Right renal pelvis (tissue), 4 donors: ENCODE data around the gene PNLIPRP2. TPM values are rescaled to one million over a fixed set of nuclear protein-coding genes. Genes with fewer than 3 reads are reported as not detected.

ENCODE experiments used
- DNase-seq, 4 donors: peaks; one replicate each; pipeline ENCODE4 v3.0.0-alpha.2; 2013; ENCODE audit warnings: low read depth in 4 of 4, low spot score in 3 of 4, missing footprints in 1 of 4
- polyA plus RNA-seq, 4 donors: library from polyadenylated mRNA; unstranded; fragments of 120-200 nt; gene quantifications; one replicate each; pipeline ENCODE4 v1.2.1, GENCODE V29; 2013; ENCODE audit not compliant: insufficient read length in 4 of 4

The PNLIPRP2 gene
- polyA plus RNA-seq, 4 donors: 0.05 TPM; not detected in 3

DNA sequence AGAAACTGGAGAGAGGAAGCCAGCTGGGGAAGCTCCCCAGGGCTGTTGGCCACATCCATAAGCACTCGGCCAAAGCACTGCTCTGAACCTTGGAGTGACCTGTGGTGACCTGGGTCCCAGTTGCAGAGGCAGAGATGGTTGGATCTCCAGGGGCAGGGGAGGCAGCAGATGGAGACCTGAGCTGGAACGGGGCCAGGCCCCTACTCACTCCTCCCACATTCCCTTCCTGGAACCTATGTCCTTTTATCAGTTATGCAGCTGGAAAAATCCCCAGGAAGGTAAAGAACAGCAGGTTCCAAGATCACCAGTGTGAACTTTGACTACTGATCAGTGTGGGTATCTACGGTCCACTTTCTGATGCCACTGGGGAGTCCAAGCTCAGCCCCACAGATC is 9.6 kb upstream of the PNLIPRP2 start:
- DNase-seq: no peak

DNA sequence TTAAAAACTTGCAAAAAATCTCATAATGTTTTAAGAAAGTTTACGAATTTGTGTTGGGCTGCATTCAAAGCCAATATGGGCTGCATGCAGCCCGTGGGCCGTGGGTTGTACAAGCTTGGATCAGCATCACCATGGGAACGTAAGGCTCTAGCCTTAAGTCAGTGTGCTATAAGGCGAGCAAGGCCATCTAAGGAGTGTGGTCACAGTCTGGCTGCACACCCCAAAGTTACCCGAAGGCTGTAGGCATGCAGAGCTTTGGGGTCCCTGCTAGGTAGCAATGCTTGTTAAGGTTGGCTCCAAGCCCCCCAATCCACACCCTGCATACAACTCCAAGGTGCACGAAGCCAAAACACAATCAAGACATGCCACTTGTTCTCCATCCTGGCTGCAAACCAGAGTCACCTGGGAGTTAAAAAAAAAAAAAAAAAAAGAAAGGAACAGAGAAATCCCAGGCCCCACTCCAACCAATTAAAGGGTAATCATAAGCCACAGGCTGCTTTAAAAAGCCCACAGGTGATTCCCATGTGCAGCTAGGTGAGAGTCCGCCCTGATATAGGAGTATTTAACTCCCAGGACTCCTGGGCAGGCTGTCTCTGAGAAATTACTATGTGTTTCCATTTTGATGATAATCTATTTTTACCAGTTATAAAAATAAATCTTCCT is 8.5 kb upstream of the PNLIPRP2 start:
- DNase-seq: no peak

DNA sequence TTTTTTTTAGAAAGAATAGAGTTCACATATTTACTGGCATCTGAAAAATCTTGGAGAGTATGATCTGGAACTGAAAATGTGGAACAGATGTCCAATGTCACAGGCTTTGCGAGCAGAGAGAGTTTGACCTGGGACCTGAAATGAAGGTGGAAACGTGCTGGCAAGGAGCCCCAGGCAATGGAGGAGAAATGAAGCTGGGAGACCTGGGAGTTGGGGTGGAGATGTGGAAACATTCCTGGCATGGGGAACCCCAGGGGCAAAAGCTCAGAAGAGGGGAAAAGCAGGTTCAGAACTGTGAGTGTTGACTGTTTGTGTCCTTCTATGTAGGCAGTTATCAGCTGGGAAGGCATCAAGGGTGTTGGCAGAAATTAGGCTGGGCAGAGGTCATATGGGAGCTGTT is 7.3 kb upstream of the PNLIPRP2 start:
- DNase-seq: no peak

DNA sequence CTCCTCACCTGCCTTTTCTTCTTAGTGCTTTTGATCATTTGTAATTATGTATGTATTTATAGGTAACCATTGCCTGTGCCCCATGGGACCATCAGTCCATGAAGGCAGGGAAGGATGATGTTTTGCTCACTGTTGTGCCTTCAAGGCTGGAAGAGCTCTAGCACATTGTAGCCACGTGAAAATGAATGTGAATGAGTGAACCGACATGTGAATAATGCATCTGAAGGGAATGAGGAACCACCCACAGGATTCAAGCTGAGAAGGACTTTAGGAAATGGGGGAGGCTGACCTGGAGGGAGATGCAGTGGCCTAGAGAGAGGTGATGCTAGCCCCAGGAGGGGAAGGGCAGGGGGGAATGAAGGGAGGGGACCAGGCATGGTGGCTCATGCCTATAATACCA is 6.0 kb upstream of the PNLIPRP2 start:
- DNase-seq: no peak

DNA sequence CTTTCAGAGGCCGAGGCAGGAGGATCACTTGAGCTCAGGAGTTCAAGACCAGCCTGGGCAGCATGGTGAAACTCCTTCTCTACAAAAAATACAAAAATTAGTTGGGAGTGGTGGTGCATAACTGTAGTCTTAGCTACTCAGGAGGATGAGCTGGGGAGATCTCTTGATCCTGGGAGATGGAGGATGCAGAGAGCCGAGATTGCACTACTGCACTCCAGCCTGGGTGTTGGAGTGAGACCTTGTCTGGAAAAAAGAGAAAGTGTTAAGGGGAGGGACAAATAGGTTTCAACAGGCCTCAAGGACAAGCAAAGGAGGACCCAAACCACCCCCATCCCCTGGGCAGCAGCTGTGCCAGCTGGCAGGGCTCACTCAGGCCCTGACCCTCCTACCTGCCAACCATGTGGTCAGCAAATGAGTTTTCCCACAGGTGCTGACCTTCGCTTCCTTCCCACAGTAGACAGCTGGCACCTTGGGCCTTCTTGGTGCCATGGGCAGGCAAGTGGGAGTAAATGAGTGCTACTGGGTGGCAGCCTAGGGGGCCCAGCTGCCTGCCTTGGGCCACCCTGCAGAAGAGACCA is 5.5 kb upstream of the PNLIPRP2 start:
- no peak for DNase-seq

DNA sequence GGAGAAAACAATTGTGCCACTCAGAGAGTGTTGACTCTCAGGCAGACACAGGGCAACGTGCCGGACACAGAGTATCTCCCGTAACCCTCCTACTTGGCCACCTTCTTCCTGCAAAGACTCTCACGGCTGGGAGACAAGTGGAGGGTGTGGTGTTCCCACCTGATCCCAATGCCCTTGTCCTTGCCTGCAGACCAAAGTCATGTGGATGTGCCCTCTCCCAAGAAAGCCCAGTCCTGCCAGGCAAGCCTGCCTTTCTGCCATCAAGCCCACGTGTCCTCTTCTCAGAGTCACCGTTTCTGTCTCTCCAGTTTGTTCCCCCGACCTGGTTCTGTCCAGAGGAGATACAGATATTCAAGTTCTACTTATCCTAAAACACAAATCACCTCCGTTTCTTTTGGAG is 723 bp downstream of the PNLIPRP2 start:
- no peak for DNase-seq

DNA sequence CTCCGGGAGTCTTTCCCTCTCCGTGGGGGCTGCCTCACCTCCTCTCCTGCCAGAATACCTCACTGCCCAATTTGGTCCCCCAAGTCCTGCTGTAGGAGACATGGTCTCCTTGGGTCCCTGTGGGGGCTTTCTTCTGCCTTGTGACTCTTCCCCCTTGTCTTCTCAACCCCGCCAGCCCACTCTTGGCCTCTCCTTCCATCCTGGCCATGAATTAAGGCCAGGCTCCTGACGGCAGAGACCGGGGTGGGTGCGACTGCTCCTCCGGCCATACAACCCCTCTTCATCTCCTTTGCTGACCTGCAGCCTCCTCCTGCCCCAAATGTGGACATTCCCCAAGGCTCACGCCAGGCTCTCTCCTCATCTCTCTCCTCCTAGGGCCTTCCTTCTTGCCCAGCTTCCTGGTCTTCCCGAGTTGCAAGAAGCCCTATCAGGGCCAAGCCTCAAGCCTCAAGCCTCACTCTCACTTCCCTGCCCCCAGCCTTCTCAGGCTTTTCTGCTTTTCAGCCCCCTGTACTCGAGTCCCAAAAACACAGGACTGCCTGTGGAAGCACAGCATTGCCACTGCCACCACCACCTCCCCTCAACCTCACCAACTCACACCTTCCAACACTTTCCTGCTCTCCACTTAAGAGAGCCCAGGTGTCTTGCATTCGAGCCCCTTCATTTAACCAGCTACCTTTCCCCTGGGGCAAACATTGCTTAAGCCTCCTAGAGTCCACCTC is 1.3 kb downstream of the PNLIPRP2 start:
- DNase-seq: no peak

DNA sequence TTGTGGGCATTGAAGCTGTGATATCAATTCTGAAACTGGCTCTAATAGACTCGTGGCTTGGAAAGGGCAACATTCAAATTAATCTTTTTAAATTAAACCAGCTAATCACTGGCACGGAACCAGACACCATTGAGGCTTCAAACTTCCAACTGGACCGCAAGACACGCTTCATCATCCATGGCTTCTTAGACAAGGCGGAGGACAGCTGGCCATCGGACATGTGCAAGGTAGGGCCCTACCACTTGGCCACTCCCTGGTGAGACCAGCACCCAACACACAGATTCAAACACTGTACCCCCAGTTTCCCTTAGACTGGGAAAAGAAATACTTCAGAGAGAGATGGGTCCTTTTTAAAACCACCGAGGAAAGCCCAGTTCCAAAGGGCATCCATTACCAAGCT is 5.1 kb downstream of the PNLIPRP2 start:
- no peak for DNase-seq

DNA sequence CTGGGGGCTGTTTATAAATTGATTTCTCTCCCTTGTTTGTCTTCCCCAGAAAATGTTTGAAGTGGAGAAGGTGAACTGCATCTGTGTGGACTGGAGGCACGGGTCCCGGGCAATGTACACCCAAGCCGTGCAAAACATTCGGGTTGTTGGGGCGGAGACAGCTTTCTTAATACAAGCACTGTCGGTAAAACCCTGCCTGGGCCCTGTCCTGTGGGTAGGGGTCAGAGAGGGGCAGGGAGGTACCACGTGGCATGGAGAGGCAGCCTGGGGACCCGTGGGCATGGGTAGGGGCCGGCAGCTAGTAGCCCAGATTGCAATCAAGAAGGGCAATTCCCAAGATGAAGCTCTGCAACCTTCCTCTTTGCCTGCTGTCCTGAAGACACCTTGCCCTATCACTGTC is 6.1 kb downstream of the PNLIPRP2 start:
- no peak for DNase-seq

DNA sequence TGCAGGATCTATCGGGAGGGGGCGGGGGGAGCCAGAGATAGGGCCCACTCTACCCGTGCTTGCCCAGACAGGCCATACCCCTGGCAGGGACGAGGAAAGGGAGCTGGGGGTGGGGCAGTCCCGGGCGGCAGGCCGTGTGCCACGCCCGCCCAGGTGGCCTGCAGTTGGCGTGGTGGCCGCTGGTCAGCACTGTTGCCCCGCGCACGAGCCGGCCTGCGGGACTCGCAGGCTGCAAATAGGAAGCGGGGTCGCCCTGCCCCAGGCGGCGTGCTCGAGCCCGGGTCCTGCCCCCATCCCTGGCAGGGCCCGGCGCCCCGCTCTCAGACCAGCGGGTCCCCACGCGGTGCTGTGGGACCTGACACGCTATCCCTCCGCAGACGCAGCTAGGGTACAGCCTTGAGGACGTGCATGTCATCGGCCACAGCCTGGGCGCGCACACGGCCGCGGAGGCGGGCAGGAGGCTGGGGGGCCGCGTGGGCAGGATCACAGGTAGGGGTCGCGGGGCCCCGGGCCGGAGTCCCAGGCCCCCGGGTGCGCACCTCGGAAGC is 6.7 kb downstream of the PNLIPRP2 start:
- peak in 2 of 4 donors; percentile 18 to 27 for DNase-seq

DNA sequence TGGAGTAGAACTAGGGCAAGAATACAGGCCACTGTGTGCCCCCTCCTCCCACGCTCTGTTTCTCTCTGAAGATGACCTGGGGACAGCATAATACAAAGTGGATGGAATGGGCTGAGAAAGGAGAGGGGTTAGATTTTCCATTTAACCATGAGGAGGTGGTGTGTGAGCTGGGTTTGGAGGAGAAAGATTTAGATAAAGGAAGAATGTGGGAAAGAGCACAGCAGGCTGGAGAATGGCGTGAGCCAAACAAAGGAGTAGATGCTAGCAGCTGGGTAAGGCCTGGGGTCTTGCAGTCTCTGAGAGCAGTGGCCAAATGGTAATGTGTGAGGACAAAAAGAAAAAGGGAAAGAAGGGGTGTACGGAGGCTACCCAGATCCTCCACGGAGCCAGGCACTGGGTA is 8.6 kb downstream of the PNLIPRP2 start:
- DNase-seq: no peak

DNA sequence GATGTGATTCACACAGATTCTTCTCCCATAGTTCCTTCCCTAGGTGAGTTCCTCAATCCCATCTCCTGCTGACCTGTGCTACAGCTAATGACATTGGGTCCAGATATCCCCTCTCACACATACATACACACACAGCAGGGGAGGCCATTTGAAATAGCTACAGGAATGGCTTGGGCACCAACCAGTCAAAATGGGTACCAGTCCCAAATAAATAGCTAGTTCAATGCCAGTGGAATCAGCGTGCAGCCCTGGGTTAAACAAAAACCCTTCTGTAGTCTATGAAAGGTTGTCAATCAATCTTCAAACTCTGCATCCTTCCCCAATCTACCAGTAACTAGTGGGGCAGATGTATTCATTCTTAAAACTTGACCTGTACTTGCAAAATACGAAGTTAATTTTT is 9.3 kb downstream of the PNLIPRP2 start:
- no peak for DNase-seq

DNA sequence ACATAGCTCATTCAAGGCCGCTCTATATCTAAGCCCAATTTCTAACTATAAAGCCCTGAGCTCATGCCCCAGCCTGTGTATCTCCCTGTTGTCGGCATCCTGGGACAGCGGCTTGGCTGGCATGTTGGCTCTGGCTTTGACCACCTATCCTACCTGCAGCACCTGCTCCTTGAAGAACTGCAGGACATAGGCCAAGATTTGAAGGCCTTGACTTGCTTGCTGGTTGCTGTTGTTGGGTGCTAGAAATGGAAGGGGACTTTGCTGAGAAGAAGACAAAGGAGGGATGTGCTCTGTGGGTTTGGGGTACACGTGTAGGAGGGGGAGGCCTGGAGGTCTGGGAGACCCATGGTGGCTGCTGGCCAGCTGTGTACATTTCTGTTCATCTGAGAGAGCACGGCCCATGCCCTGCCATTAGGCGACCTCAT is 11.1 kb downstream of the PNLIPRP2 start:
- DNase-seq: no peak

DNA sequence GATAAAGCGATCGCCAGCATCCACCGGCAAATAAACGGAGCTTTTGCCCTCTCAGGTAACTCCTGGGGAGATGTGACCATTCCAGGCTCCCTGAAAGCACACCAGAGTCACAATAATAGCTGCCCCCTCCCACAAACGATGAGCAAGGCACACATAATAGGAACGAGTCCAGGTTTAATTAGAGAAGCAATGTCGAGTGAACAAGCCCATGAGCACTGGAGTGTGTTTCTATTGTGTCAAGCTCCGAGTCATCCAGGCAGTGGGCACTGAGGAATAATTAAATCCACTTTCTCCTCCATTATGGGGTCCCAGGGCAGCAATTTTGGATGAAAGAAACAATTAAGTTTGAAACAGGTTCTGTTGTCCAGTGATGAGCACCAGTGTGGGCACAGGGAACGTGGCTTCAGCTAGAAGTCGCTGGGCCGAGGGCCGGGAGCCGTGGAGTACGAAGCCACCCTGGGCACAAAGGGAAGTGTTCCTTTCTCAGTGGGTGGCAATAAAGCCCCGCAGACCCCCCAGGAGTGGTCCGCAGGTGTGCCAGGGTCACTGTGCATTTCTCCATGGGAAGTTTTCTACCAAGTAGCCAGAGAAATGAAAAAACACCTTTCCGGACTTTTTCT is 12.0 kb downstream of the PNLIPRP2 start:
- no peak for DNase-seq

DNA sequence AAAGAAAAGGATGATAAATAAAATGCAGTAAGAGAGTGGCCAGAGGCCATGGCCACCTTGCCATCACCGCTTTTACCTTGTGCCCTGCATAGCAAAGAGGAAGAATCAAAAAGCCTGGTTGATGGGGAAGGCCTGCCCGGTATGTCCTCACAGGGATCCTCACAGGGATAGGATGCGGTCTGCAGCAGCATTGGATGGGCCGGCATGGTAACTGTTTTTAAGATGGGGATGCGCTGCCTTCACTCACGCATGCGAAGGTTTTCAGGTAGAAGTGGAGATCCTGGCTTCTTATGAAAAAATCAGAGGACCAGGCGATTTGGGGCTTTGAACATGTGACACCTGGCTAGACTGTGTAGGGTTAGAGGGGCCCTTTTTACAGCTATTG is 12.5 kb downstream of the PNLIPRP2 start:
- DNase-seq: no peak

DNA sequence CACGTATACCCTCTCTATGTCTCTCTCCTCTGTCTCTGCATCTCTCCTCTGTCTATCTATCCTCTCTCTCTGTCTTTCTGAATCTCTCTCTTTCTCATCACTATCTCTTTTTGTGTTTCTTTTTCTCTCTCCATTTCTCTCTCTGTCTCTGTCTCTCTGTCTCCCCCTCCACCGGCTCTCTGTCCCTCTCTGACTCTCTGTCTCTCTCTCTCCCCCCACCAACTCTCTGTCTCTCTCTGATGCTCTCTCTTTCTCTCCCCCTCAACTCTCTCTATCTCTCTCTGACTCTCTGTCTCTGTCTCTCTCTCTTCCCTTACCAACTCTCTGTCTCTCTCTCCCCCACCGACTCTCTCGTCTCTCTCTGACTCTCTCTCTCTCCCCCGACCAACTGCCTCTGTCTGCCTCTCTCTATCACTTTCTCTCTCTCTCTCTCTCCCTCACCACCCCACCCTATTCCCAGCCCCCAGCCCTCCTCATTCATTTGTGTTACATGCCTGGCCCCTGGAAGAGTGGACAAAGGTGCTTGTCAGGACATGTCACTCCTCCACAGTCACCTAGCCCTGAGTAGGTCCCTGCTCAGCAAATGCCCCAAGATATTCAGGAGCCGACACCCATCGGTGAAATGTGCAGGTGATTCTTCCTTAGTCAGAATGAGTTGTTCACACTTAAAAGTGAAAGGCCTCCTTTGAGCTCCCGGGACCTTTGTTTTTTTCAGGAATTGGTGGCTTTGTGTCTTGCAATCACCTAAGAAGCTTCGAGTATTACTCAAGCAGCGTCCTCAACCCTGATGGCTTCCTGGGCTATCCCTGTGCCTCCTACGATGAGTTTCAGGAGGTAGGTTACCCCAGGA is 13.6 kb downstream of the PNLIPRP2 start:
- no peak for DNase-seq

DNA sequence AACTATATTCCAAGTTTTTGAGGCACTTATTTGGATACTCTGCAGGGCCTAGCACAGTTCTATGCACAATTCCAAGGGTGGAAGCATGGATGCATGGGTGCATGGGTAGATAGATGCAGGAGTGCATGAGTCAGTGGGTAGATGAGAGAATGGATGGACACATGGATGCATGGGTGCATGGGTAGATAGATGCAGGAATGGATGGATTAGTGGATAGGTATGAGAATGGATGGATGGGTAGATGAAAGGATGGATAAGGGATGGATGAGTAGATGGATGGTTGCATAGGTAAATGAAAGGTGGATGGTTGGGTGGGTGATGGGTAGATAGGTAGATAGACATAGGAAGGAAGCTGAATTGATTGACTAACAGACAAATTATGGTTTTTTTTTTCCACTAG is 15.6 kb downstream of the PNLIPRP2 start:
- no peak for DNase-seq

DNA sequence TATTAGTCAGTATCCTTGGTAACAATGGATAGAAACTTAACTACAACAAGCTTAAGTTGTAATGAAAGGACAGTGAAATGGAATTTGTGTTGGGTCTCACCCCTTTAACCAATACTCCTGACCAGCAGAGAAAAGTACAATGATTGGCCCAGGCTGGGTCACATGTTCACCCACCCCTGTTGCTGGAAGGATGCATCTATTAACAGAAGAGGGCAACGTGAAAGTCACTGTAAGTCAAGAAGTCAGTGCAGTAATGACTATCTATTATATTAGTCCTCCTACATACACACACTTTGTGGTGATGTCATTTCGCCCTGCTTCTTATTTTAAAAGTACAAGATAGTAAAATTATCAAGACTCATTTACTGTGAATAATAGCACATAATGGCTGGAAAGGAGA is 16.2 kb downstream of the PNLIPRP2 start:
- DNase-seq: no peak

DNA sequence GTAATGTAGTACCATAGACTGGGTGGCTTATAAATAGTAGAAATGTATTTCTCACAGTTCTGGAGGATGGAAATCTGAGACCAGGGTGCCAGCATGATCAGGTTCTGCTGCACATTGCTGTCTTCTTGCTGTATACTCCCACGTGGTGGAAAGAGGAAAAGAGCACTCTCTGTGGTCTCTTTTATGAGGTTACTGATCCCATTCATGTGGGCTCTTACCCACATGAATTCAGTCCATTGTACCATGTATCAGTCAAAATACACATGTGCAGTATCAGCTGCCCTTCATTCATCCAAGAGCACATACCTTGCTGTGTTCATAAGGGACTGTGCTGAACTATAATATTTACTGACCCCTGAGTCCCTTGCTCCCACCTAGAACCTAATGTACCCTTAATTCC is 17.1 kb downstream of the PNLIPRP2 start:
- DNase-seq: no peak

DNA sequence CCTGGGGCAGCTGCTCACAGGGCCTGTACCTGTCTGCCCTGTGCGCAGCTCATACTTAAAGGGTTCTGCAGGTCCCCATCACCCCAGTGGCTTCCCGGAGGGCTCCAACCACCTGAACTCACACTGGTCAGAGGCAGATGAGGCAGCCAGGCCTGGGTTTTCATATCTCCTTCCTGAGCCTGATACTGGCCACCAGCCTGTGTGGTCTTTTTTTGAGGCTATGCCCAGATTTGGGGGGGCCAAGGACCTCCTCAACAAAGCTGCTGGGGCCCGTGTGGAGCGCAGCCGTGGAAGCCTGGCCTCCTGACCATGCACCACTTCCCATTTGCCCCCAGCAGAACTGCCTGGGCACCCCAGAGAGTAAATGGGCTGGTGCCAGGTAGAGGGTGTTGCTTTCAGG is 25.7 kb downstream of the PNLIPRP2 start:
- no peak for DNase-seq

DNA sequence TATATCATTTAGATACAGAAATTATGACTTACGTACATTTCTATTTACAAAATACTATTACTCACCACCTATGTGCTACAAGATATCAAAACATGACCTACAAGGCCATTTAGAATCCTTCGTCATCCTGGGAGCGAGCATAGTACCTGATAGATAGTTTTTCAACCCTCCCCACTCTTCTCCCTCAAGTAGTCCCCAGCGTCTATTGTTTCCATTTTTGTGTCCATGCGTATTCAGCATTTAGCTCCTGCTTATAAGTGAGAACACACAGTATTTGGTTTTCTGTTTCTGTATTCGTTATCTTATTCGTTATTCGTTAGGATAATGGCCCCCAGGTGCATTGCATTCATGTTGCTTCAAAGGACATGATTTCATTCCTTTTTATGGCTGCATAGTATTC is 28.1 kb downstream of the PNLIPRP2 start:
- no peak for DNase-seq
